Stimulated activated naive CD8-positive, alpha-beta T cell treated with anti-CD3 and anti-CD28 coated beads, Interleukin-15, Interleukin-2, amounts not matched to agents 100 U/mL and 50 U/mL, for 24 hours (primary cell): ENCODE results near the gene MBNL2.

Experiments
- ATAC-seq: fragments of 150-1000 bp; cut with Tn5 transposase; one replicate; pipeline ENCODE4 v1.10.0; 2021
- DNase-seq: peaks from one replicate; pipeline ENCODE4 v3.0.0; 2021

Gene MBNL2

GRCh38 chr13:97253581-97254293, 31.6 kb downstream of the MBNL2 start:
- DNase-seq (no peak), ATAC-seq (no peak)

DNA sequence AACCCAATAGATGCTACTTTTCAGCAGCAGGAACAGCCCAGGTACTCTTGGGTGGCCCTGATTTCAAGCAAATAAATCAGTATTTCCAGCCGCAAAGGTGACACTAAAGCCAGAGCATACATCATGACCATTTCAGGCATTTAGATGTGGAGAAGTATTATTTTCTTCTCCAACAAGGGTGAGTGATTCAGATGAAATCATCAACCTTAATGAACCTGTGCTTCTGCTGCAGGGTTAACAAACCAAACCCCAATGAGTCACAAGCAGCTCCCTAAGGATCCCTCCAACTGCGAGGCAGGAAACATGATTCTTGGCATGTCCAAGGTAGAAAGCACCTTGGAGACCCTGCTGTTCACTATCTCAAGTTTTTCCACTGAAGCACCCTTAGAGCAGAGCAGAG, 32.7 kb downstream of the MBNL2 start:
- DNase-seq (no peak), ATAC-seq (peak; percentile 7)

DNA sequence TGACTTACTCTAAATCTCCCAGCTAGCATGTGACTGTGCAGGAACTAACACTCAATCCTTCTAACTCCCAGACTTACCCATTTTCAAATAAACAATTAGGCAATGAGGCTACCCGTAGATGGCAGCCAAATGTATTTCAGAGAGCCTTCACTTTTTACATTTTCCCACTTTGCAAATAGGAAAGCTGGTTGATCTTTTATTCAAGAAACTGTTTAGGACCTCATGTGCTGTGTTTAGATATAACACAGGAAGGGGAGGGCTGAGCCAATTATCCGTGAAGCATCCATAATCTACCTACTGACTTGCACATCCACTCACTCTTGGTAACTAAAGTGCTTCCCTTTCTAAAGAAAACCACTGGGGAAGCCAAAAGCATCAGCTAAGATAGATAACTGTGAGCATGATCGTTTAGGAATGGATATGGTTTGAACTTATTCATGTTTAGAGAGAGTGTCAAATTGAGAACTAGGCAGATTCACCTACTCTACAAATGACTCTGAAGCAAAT, 33.4 kb downstream of the MBNL2 start:
- DNase-seq (no peak), ATAC-seq (no peak)

- DNase-seq (no peak), ATAC-seq (peak; percentile 76)
Measured at GRCh38 chr13:97256343-97256783, 34.2 kb downstream of the MBNL2 start.

GRCh38 chr13:97257228-97257755, 35.2 kb downstream of the MBNL2 start:
- no peak for DNase-seq
- no peak for ATAC-seq

DNA sequence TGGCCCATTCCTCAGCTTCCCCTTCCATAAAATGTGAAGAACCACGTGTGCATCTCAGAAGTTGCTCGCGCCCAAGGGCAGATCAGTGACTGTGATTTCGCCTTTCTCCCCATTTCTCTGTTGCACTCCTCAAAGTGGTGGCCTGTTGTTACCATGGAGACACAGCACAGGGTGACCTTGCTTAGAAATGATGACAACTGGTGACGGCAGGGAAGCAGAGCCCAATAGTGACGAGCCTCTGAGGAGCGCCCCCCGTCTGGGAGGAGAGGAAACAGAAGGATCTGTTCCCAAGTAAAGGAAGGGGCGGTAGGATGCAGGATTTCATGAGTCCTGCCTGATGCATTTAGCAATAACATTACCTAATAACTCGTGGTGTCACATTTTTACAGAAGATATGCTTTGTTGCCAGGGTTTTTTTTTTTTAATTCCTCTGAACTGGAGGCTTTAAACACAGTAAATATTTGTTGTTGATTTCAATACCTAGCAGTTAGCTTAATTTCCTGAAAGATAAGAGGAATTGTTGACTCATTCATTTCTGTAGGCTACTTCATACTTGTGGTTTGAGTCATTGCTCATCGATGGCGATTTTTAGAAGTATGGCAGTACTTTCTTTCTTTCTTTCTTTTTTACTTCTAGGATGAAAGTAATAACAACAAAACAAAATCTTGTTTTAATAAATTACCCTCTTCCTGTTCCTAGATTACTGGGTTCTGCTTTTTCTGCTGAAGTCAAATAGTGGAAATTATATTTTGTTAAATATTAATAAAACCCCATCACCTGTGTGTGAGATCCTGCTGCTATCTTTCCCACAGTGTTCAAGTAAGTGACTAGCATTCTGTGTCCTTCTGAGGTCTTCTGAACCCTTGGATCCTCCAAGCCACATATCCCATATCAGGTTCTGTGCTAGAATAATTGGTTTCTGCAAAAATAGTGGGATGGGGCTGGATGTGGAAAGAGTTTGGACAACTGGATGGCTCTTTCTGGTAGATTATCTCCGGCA, 36.0 kb downstream of the MBNL2 start:
- ATAC-seq (peak; percentile 48), DNase-seq (no peak)

DNA sequence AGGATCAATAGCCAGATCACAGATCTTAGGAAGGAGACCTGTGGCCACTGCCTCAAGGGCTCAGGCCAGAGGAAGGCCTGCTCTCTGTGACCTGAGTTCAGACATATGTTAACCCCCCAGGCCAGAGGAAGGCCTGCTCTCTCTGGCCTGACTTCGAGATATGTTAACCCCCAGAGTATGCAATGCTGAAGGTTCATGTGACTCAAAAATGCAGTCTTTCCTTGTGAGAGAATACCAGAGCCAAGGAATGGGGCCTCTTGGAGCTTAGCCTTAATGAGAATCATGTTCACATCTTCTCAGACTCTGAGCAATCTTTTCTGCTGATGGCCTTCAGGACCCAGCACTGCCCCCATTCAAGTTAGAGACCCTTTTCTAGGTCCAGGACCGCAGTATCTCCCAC, 36.7 kb downstream of the MBNL2 start:
- DNase-seq (no peak), ATAC-seq (no peak)

GRCh38 chr13:97259410-97259797, 37.3 kb downstream of the MBNL2 start:
- DNase-seq (no peak), ATAC-seq (no peak)

- DNase-seq (no peak), ATAC-seq (no peak)
Measured at GRCh38 chr13:97259798-97260714, 37.9 kb downstream of the MBNL2 start.

- DNase-seq = peak; percentile 17
- peak; percentile 48 for ATAC-seq
Measured at GRCh38 chr13:97261254-97262005, 39.3 kb downstream of the MBNL2 start.

DNA sequence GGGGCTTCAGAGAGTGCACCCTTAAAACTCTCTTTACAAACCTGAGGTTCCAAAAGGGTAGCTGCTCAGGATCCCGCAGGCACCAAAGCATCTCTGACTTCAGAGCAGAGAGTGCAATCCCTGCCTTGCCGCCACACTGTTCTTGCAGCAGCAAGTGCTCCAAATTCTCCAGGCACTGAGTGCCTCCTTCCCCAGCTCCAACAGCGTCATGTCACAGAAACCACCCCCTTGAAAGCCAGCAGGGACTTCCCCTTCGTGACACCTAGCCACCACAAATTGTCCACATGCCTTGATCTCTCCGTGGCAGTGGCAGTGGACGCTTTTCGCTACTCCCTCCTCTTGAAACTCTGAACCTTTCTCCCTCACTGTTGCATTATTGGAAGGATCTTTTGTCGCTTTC, 39.9 kb downstream of the MBNL2 start:
- ATAC-seq = peak; percentile 25

GRCh38 chr13:97263160-97263559, 41.0 kb downstream of the MBNL2 start:
- ATAC-seq = no peak
- DNase-seq = no peak

More for the DNA sequence above, 39.9 kb downstream of the MBNL2 start:
- peak; percentile 37 for DNase-seq

- ATAC-seq = no peak
- DNase-seq = no peak
Measured at GRCh38 chr13:97264663-97265062, 42.5 kb downstream of the MBNL2 start.

DNA sequence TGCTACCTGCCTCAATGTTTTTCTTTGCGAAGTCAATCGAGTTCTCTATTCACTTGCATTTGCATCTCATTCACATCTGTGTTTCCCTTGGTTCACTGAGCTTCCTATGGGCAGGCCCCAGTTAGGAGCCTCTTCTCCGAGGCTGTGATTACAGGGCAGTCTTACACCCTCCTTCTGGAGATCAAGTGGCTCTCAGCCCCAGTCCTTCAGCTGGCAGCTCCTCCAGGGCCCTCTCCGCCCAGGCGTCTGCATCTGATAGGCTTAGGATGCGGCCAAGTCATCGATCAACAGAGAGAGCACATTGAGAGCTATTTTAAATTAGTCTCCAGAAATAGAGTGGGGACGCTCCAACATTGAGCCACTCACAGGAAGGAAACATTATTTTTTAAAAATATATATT, 44.2 kb downstream of the MBNL2 start:
- ATAC-seq (no peak), DNase-seq (no peak)

GRCh38 chr13:97266772-97267417, 44.8 kb downstream of the MBNL2 start:
- no peak for DNase-seq
- no peak for ATAC-seq

DNA sequence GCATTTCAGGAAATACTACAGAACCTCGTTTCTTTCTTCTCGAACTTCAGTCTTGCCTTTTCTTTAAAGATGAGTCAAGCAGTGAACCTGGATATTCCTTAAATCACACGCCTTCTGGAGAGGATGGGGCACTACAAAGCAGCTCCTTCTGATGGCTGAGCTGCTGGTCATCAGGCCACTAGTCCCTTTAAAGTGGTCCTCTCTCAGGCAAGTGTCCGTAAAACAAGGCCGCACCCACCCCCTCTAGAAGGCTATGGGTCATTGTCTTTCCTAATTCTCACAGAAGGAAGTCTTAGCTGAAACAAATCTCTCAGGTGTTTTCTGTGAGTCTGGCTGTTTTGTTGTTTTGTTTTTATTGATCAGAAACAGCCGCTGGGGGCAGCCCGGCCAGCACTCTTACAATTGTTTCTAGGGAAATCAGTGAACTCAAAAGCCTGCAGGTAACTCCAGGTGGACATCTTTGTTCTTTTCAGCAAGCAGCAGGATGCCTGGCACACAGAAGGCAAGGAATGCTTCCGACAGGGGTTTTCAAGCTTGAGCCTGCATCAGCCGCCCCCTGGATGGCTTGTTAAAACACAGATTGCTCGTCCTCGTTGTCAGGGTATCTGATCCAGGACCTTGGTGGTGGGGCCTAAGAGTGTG, 45.4 kb downstream of the MBNL2 start:
- no peak for DNase-seq
- ATAC-seq = no peak

DNA sequence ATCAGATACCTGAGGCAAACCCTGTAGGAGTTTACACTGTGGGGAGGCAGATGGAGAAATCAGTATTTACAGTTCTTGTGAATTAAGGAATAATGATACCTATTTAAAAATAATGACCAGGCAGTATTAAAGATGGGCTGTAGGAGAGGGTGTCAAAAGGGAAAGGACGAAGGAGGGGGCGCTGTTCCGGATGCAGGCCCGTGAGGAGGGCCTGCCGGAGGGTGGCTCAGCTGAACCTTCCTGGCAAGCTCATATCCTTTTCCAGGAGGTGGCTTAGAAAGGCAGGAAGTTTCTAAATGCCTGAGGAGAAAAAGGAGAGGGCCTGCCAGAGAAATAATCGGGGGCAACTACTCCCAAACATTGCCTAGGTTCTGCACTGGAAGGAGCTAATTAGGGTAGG, 46.6 kb downstream of the MBNL2 start:
- DNase-seq (no peak), ATAC-seq (no peak)

GRCh38 chr13:97269603-97270002, 47.5 kb downstream of the MBNL2 start:
- DNase-seq = no peak
- no peak for ATAC-seq

- no peak for DNase-seq
- no peak for ATAC-seq
Measured at GRCh38 chr13:97272526-97272925, 50.4 kb downstream of the MBNL2 start.

- ATAC-seq = no peak
- no peak for DNase-seq
Measured at GRCh38 chr13:97273341-97273831, 51.3 kb downstream of the MBNL2 start.
